Parathyroid adenoma (tissue), 2 donors: ENCODE measurements around the gene MTARC2.

Experiments
- H2AFZ ChIP-seq: fragments of 300-600 bp; sonication (generic); one replicate; pipeline ENCODE4 v1.7.0; 2017; ENCODE audit warnings: antibody characterized with exemption, mild to moderate bottlenecking
- H3K27ac ChIP-seq: fragments of 300-600 bp; sonication (generic); one replicate; pipeline ENCODE4 v1.7.0; 2017
- H3K27me3 ChIP-seq: fragments of 300-600 bp; sonication (generic); one replicate; pipeline ENCODE4 v1.7.0; 2017; ENCODE audit warnings: low read length; ENCODE audit not compliant: control insufficient read depth, insufficient read depth
- H3K36me3 ChIP-seq: fragments of 300-600 bp; sonication (generic); one replicate; pipeline ENCODE4 v1.7.0; 2017; ENCODE audit warnings: low read length; ENCODE audit not compliant: control insufficient read depth, insufficient read depth
- H3K4me1 ChIP-seq: fragments of 300-600 bp; sonication (generic); one replicate; pipeline ENCODE4 v1.7.0; 2017; ENCODE audit warnings: control low read depth
- H3K4me2 ChIP-seq: fragments of 300-600 bp; sonication (generic); one replicate; pipeline ENCODE4 v1.7.0; 2017; ENCODE audit warnings: low read length
- H3K4me3 ChIP-seq: fragments of 300-600 bp; sonication (generic); one replicate; pipeline ENCODE4 v1.7.0; 2017; ENCODE audit warnings: low read depth, low read length
- H3K79me2 ChIP-seq: fragments of 300-600 bp; sonication (generic); one replicate; pipeline ENCODE4 v1.7.0; 2017; ENCODE audit warnings: control low read depth
- H3K9ac ChIP-seq: fragments of 300-600 bp; sonication (generic); one replicate; pipeline ENCODE4 v1.7.0; 2017; ENCODE audit warnings: mild to moderate bottlenecking
- H3K9me3 ChIP-seq: fragments of 300-600 bp; sonication (generic); one replicate; pipeline ENCODE4 v1.7.0; 2017; ENCODE audit warnings: low read length; ENCODE audit not compliant: control insufficient read depth
- TF ChIP-seq, protein P1 (sequence below): fragments of 300-600 bp; sonication (generic); IDR thresholded peaks from one replicate; pipeline ENCODE4 v1.7.0; 2017; ENCODE audit warnings: antibody characterized with exemption, mild to moderate bottlenecking
- donor health status: primary hyperparathyroidism.

Gene MTARC2

DNA sequence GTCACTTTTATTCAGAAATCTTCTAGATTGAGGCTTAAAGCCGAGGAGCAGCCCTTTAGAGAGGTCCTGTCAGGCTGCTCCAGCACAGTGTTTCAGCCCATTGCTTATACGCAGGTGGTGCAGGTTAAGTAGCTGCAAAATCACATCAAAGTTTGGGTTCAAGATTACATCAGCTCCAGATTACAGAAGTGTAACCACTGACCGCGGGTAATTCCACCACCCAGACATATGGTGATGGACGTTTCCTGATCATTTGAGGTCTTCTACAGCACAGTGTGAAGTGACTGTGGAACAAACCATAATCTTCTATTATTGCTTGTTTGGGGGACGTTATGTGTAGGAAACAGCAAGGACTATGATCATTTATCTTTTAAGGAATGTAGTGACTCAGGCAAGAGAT lies 46.1 kb upstream of the MTARC2 start:
- H3K9me3 ChIP-seq, result no peaks in the 10 kb centered on the region
- H2AFZ ChIP-seq, result no peak overlapping the region
- H3K27me3 ChIP-seq, result no peaks in the 10 kb centered on the region
- H3K27ac ChIP-seq, result no peak overlapping the region
- TF ChIP-seq, protein P1, sequence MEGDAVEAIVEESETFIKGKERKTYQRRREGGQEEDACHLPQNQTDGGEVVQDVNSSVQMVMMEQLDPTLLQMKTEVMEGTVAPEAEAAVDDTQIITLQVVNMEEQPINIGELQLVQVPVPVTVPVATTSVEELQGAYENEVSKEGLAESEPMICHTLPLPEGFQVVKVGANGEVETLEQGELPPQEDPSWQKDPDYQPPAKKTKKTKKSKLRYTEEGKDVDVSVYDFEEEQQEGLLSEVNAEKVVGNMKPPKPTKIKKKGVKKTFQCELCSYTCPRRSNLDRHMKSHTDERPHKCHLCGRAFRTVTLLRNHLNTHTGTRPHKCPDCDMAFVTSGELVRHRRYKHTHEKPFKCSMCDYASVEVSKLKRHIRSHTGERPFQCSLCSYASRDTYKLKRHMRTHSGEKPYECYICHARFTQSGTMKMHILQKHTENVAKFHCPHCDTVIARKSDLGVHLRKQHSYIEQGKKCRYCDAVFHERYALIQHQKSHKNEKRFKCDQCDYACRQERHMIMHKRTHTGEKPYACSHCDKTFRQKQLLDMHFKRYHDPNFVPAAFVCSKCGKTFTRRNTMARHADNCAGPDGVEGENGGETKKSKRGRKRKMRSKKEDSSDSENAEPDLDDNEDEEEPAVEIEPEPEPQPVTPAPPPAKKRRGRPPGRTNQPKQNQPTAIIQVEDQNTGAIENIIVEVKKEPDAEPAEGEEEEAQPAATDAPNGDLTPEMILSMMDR, result no peak
- no peak overlapping the region for H3K4me2 ChIP-seq
- no peak overlapping the region for H3K4me3 ChIP-seq
- H3K36me3 ChIP-seq, result no peaks in the 10 kb centered on the region
- H3K4me1 ChIP-seq, result no peaks in the 10 kb centered on the region
- H3K79me2 ChIP-seq, result no peaks in the 10 kb centered on the region
- no peak overlapping the region for H3K9ac ChIP-seq

DNA sequence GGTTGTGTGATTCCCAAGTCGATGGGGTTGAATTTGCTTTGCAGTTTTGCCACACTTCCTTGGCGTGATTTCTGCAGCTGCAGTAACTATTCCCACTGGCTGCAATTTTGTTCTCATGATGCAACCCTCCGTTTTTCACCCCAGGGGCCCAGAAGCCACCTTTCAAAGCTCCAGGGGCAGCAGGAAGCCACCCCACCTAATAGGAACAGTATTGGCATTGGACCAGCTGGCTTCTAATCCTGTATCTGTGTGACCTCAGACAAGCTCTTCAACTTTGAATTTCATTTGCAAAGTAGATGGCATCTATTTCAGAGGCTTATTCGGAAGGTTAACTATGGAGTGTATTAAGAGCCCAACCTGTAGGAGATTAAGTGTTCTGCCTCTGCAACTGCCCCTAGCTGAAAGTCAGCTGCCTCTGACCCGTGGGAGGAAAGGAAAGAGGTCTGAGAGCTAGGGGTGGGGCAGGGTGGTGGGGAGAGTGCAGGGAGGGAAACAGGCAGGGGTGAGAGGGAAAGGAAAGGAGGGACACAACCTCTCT lies 45.3 kb upstream of the MTARC2 start:
- Histone ChIP-seq H3K27me3 (no peaks in the 10 kb centered on the region), H3K4me3 (no peak overlapping the region), H3K4me2 (no peak overlapping the region), H3K36me3 (no peaks in the 10 kb centered on the region), H3K9me3 (no peaks in the 10 kb centered on the region), H3K4me1 (no peaks in the 10 kb centered on the region), H2AFZ (no peak overlapping the region), H3K27ac (no peak overlapping the region), H3K9ac (no peak overlapping the region), H3K79me2 (no peaks in the 10 kb centered on the region)
- TF ChIP-seq, protein P1, result no peak

DNA sequence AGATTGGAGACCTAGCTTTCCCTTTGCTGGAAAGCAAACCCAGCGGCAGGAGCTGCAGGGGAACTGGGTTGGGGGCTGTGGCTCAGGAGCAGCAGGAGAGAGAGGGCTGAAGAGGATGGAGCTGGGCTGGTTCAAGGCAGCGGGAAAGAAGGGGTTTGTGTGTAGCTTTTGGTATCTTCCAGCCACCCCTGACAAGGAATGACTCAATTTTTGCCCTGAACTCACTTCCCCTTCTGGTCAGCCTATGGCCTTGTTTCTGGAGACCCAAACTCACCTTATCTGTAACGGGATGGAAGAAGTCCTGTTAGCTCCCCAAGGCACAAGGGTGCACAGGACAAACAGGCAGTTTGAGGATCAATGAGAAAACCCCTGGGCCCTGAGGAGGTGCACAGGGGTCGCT lies 44.8 kb upstream of the MTARC2 start:
- Histone ChIP-seq H3K4me1 (no peaks in the 10 kb centered on the region), H3K27ac (no peak overlapping the region), H3K4me2 (no peak overlapping the region), H3K36me3 (no peaks in the 10 kb centered on the region), H2AFZ (no peak overlapping the region), H3K27me3 (no peaks in the 10 kb centered on the region), H3K79me2 (no peaks in the 10 kb centered on the region), H3K9me3 (no peaks in the 10 kb centered on the region), H3K4me3 (no peak overlapping the region), H3K9ac (no peak overlapping the region)
- TF ChIP-seq, protein P1, result no peak

DNA sequence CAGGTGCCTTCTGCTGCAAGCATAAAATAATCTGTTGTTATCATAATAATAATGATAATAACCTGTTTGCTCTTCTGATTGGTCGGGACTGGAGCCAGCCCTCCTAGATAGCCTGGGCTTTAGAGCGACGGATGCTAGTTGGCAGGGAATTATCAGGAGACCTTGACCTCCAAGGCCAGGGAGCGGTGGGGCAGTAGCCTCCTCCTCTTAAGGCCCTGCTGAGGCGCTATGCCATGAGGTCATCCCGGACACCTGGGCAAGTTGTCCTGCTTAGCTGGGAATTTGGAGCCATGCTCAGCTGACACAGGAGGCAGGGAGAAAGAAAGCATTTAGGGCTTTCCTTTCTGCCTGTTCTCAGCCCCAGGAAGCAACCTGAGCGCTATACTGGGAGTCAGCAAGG lies 42.3 kb upstream of the MTARC2 start:
- Histone ChIP-seq H3K4me3 (no peak overlapping the region), H3K9me3 (no peaks in the 10 kb centered on the region), H3K27ac (no peak overlapping the region), H3K4me1 (no peaks in the 10 kb centered on the region), H3K27me3 (no peaks in the 10 kb centered on the region), H3K36me3 (no peaks in the 10 kb centered on the region), H3K4me2 (no peak overlapping the region), H3K79me2 (no peaks in the 10 kb centered on the region), H3K9ac (no peak overlapping the region), H2AFZ (no peak overlapping the region)
- TF ChIP-seq, protein P1, result no peak

DNA sequence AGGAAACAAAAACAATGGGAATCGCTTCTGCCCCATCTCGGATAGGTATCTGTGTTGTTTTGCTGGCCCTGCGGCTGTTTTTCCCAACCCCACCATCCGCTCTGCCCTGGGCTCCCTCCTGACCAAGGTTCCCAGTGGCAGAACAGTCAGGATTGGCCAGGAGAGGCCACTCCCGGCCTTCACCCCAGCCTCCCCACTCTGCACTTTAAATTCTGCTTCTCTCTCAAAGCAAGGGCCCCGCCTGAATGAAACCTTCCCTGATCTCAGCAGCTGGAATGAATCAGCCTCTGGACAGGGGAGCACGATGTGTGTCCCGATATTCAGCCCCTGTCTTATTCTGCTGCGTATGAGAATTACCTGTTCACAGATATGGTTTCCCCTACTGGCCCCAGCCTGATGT lies 41.6 kb upstream of the MTARC2 start:
- H3K27ac ChIP-seq, result no peak overlapping the region
- H3K4me1 ChIP-seq, result no peaks in the 10 kb centered on the region
- TF ChIP-seq, protein P1, result no peak
- H3K27me3 ChIP-seq, result no peaks in the 10 kb centered on the region
- no peak overlapping the region for H3K4me3 ChIP-seq
- no peak overlapping the region for H3K9ac ChIP-seq
- no peaks in the 10 kb centered on the region for H3K36me3 ChIP-seq
- H3K79me2 ChIP-seq, result no peaks in the 10 kb centered on the region
- no peaks in the 10 kb centered on the region for H3K9me3 ChIP-seq
- no peak overlapping the region for H2AFZ ChIP-seq
- no peak overlapping the region for H3K4me2 ChIP-seq
